Tongue (tissue), 2 donors: ENCODE results near the gene ASPHD1. TPM values are rescaled to one million over a fixed set of nuclear protein-coding genes. Genes with fewer than 3 reads are reported as not detected.
"Not testable (repeated sequence)": the region's sequence is repeated elsewhere in the genome, so short reads cannot be mapped to it uniquely, and the experiment has no call there.

ENCODE experiments used
- DNase-seq: peaks from one replicate; pipeline ENCODE4 v3.0.0-alpha.2; 2015
- total RNA-seq: library from RNA; depleted of rRNA; stranded (reverse); fragments of >200 nt; gene quantifications from one replicate; pipeline ENCODE4 v1.2.3, GENCODE V29; 2014

Gene ASPHD1
- 1.6 TPM for total RNA-seq

GRCh38 chr16:29900102-29900887 lies at the start of gene ASPHD1:
Gene ASPHD1 (plus strand): TSS chr16:29900488. CDS start chr16:29900972, 484 bp downstream.
- peak; percentile 55 for DNase-seq

GRCh38 chr16:29850998-29851397 lies 49.3 kb upstream of the ASPHD1 start:
- no peak for DNase-seq

- DNase-seq = peak; percentile 26
Observed at GRCh38 chr16:29852654-29853053, 47.6 kb upstream of the ASPHD1 start.

GRCh38 chr16:29854520-29855100 lies 45.7 kb upstream of the ASPHD1 start:
- no peak for DNase-seq

GRCh38 chr16:29857133-29857760 lies 43.0 kb upstream of the ASPHD1 start:
- DNase-seq = no peak

GRCh38 chr16:29858149-29858849 lies 42.0 kb upstream of the ASPHD1 start:
- DNase-seq = no peak

- DNase-seq = no peak
Observed at GRCh38 chr16:29858974-29859373, 41.3 kb upstream of the ASPHD1 start.

- DNase-seq = no peak
Observed at GRCh38 chr16:29860218-29860617, 40.1 kb upstream of the ASPHD1 start.

- DNase-seq = peak; percentile 16
Observed at GRCh38 chr16:29862383-29862883, 37.9 kb upstream of the ASPHD1 start.

GRCh38 chr16:29862884-29863668 lies 37.2 kb upstream of the ASPHD1 start, which contains the start of gene CDIPT:
Gene CDIPT (minus strand): TSS chr16:29863226. CDS start chr16:29862857, 369 bp downstream.
- DNase-seq = peak; percentile 99

GRCh38 chr16:29863669-29863984 lies 36.7 kb upstream of the ASPHD1 start:
- DNase-seq = no peak

GRCh38 chr16:29864205-29864604 lies 36.1 kb upstream of the ASPHD1 start:
- DNase-seq = no peak

GRCh38 chr16:29868396-29869009 lies 31.8 kb upstream of the ASPHD1 start:
- DNase-seq = no peak

- DNase-seq = not testable (repeated sequence)
Observed at GRCh38 chr16:29869067-29869466, 31.2 kb upstream of the ASPHD1 start.

- DNase-seq = no peak
Observed at GRCh38 chr16:29871822-29872546, 28.3 kb upstream of the ASPHD1 start.

- DNase-seq = no peak
Observed at GRCh38 chr16:29873319-29873718, 27.0 kb upstream of the ASPHD1 start.

- no peak for DNase-seq
Observed at GRCh38 chr16:29875206-29875605, 25.1 kb upstream of the ASPHD1 start.

GRCh38 chr16:29876217-29876593 lies 24.1 kb upstream of the ASPHD1 start:
- no peak for DNase-seq

- DNase-seq = no peak
Observed at GRCh38 chr16:29876594-29877249, 23.6 kb upstream of the ASPHD1 start.
